ENCODE data around the gene ITGA7. TPM values are rescaled to one million over a fixed set of nuclear protein-coding genes. Genes with fewer than 3 reads are reported as not detected.
A peak's percentile ranks its signal among the peaks of the same experiment; 100 is the strongest.

The ITGA7 gene
- total and polyA plus RNA-seq, 9 donors, result 195 to 461 (median 375) TPM

GRCh38 chr12:55647027-55647426, 60.7 kb downstream of the ITGA7 start:
- no peaks in the 10 kb centered on the region for H3K9me3 ChIP-seq (replicated peaks; ENCODE audit: control insufficient read depth, low read depth, low read length)
- H3K27ac ChIP-seq (ENCODE audit: low read length), result peak overlapping the region; percentile 59
- no CpG with 5 or more reads among the region's 5 CpGs for WGBS (ENCODE audit: insufficient coverage)
- H3K4me1 ChIP-seq (ENCODE audit: control insufficient read depth, insufficient read depth, low read length), result peaks cover 17% of the 10 kb centered on the region
- DNase-seq, result no peak
- no peaks in the 10 kb centered on the region for H3K36me3 ChIP-seq (ENCODE audit: control insufficient read depth, insufficient read depth, low read length)
- no peak overlapping the region for H3K4me3 ChIP-seq (ENCODE audit: low read length)
- H3K27me3 ChIP-seq (ENCODE audit: control insufficient read depth, insufficient read depth, low read length), result no peaks in the 10 kb centered on the region

GRCh38 chr12:55644591-55644990, 63.1 kb downstream of the ITGA7 start:
- WGBS (ENCODE audit: insufficient coverage), result no CpG with 5 or more reads among the region's 1 CpG
- Histone ChIP-seq H3K27ac (ENCODE audit: low read length) (no peak overlapping the region), H3K36me3 (ENCODE audit: control insufficient read depth, insufficient read depth, low read length) (no peaks in the 10 kb centered on the region), H3K27me3 (ENCODE audit: control insufficient read depth, insufficient read depth, low read length) (no peaks in the 10 kb centered on the region), H3K4me1 (ENCODE audit: control insufficient read depth, insufficient read depth, low read length) (peaks cover 17% of the 10 kb centered on the region), H3K9me3 (replicated peaks; ENCODE audit: control insufficient read depth, low read depth, low read length) (no peaks in the 10 kb centered on the region), H3K4me3 (ENCODE audit: low read length) (no peak overlapping the region)
- DNase-seq, result no peak

GRCh38 chr12:55642669-55643068, 65.0 kb downstream of the ITGA7 start:
- Histone ChIP-seq H3K4me1 (ENCODE audit: control insufficient read depth, insufficient read depth, low read length) (peaks cover 17% of the 10 kb centered on the region), H3K9me3 (replicated peaks; ENCODE audit: control insufficient read depth, low read depth, low read length) (no peaks in the 10 kb centered on the region), H3K27ac (ENCODE audit: low read length) (no peak overlapping the region), H3K27me3 (ENCODE audit: control insufficient read depth, insufficient read depth, low read length) (no peaks in the 10 kb centered on the region), H3K36me3 (ENCODE audit: control insufficient read depth, insufficient read depth, low read length) (no peaks in the 10 kb centered on the region), H3K4me3 (ENCODE audit: low read length) (no peak overlapping the region)
- WGBS (ENCODE audit: insufficient coverage), result 61% methylated on average over 3 of the region's 7 CpGs
- DNase-seq, result no peak

GRCh38 chr12:55642267-55642666, 65.4 kb downstream of the ITGA7 start:
- DNase-seq, result peak; percentile 46

GRCh38 chr12:55641595-55641994, 66.1 kb downstream of the ITGA7 start:
- H3K4me1 ChIP-seq (ENCODE audit: control insufficient read depth, insufficient read depth, low read length), result peaks cover 9% of the 10 kb centered on the region
- no peak for DNase-seq
- WGBS (ENCODE audit: insufficient coverage), result 67% methylated on average over 5 of the region's 7 CpGs
- H3K27me3 ChIP-seq (ENCODE audit: control insufficient read depth, insufficient read depth, low read length), result no peaks in the 10 kb centered on the region
- no peak overlapping the region for H3K4me3 ChIP-seq (ENCODE audit: low read length)
- H3K36me3 ChIP-seq (ENCODE audit: control insufficient read depth, insufficient read depth, low read length), result no peaks in the 10 kb centered on the region
- H3K27ac ChIP-seq (ENCODE audit: low read length), result no peak overlapping the region
- no peaks in the 10 kb centered on the region for H3K9me3 ChIP-seq (replicated peaks; ENCODE audit: control insufficient read depth, low read depth, low read length)

More at GRCh38 chr12:55642267-55642666, 65.4 kb downstream of the ITGA7 start:
- Histone ChIP-seq H3K4me3 (ENCODE audit: low read length) (no peak overlapping the region), H3K9me3 (replicated peaks; ENCODE audit: control insufficient read depth, low read depth, low read length) (no peaks in the 10 kb centered on the region), H3K27me3 (ENCODE audit: control insufficient read depth, insufficient read depth, low read length) (no peaks in the 10 kb centered on the region), H3K27ac (ENCODE audit: low read length) (no peak overlapping the region), H3K4me1 (ENCODE audit: control insufficient read depth, insufficient read depth, low read length) (peaks cover 16% of the 10 kb centered on the region), H3K36me3 (ENCODE audit: control insufficient read depth, insufficient read depth, low read length) (no peaks in the 10 kb centered on the region)
- no CpG with 5 or more reads among the region's 2 CpGs for WGBS (ENCODE audit: insufficient coverage)

GRCh38 chr12:55637467-55637866, 70.2 kb downstream of the ITGA7 start:
- H3K4me1 ChIP-seq (ENCODE audit: control insufficient read depth, insufficient read depth, low read length), result no peaks in the 10 kb centered on the region
- H3K36me3 ChIP-seq (ENCODE audit: control insufficient read depth, insufficient read depth, low read length), result no peaks in the 10 kb centered on the region
- H3K4me3 ChIP-seq (ENCODE audit: low read length), result no peak overlapping the region
- DNase-seq, result no peak
- no peak overlapping the region for H3K27ac ChIP-seq (ENCODE audit: low read length)
- H3K9me3 ChIP-seq (replicated peaks; ENCODE audit: control insufficient read depth, low read depth, low read length), result no peaks in the 10 kb centered on the region
- H3K27me3 ChIP-seq (ENCODE audit: control insufficient read depth, insufficient read depth, low read length), result no peaks in the 10 kb centered on the region
- 92% methylated on average over 8 of the region's 15 CpGs for WGBS (ENCODE audit: insufficient coverage)

- no peaks in the 10 kb centered on the region for H3K4me1 ChIP-seq (ENCODE audit: control insufficient read depth, insufficient read depth, low read length)
- H3K9me3 ChIP-seq (replicated peaks; ENCODE audit: control insufficient read depth, low read depth, low read length), result no peaks in the 10 kb centered on the region
- H3K27ac ChIP-seq (ENCODE audit: low read length), result no peak within 1 kb of the TSS
- no peaks in the 10 kb centered on the region for H3K36me3 ChIP-seq (ENCODE audit: control insufficient read depth, insufficient read depth, low read length)
- no peak for DNase-seq
- 86% methylated on average over 6 of the region's 6 CpGs for WGBS (ENCODE audit: insufficient coverage)
- H3K4me3 ChIP-seq (ENCODE audit: low read length), result no peak within 1 kb of the TSS
- no peaks in the 10 kb centered on the region for H3K27me3 ChIP-seq (ENCODE audit: control insufficient read depth, insufficient read depth, low read length)
Observed at GRCh38 chr12:55636853-55637252, 70.9 kb downstream of the ITGA7 start, which contains the start of gene OR10P1. Gene OR10P1, plus strand, starts transcription at chr12:55636892. Its CDS starts 0 bp downstream, at chr12:55636892.

GRCh38 chr12:55636116-55636655, 71.5 kb downstream of the ITGA7 start:
- Histone ChIP-seq H3K4me1 (ENCODE audit: control insufficient read depth, insufficient read depth, low read length) (no peaks in the 10 kb centered on the region), H3K27ac (ENCODE audit: low read length) (no peak overlapping the region), H3K4me3 (ENCODE audit: low read length) (no peak overlapping the region), H3K36me3 (ENCODE audit: control insufficient read depth, insufficient read depth, low read length) (no peaks in the 10 kb centered on the region), H3K27me3 (ENCODE audit: control insufficient read depth, insufficient read depth, low read length) (no peaks in the 10 kb centered on the region), H3K9me3 (replicated peaks; ENCODE audit: control insufficient read depth, low read depth, low read length) (no peaks in the 10 kb centered on the region)
- 76% methylated on average over 5 of the region's 6 CpGs for WGBS (ENCODE audit: insufficient coverage)
- DNase-seq, result no peak

Other genes starting within 250 kb of the ITGA7 start
- not detected for gene OR6C70, start 237.8 kb downstream of the ITGA7 start, total RNA-seq
- not detected for gene OR6C70, start 237.8 kb downstream of the ITGA7 start, polyA plus RNA-seq (ENCODE audit: insufficient read depth in 1 of 8, insufficient read length in 8 of 8, low replicate concordance in 1 of 8)
- not detected for gene OR6C68, start 215.5 kb downstream of the ITGA7 start, total RNA-seq
- not detected for gene OR6C68, start 215.5 kb downstream of the ITGA7 start, polyA plus RNA-seq (ENCODE audit: insufficient read depth in 1 of 8, insufficient read length in 8 of 8, low replicate concordance in 1 of 8)
- not detected for gene OR6C4, start 158.3 kb downstream of the ITGA7 start, total RNA-seq
- gene OR6C4, start 158.3 kb downstream of the ITGA7 start, polyA plus RNA-seq (ENCODE audit: insufficient read depth in 1 of 8, insufficient read length in 8 of 8, low replicate concordance in 1 of 8), result under 1 TPM in 1 of 8 donors, not detected in 7; 0.12 TPM
- gene OR2AP1, start 135.4 kb downstream of the ITGA7 start, total RNA-seq, result not detected
- gene OR2AP1, start 135.4 kb downstream of the ITGA7 start, polyA plus RNA-seq (ENCODE audit: insufficient read depth in 1 of 8, insufficient read length in 8 of 8, low replicate concordance in 1 of 8), result not detected
- gene OR10P1, start 71.0 kb downstream of the ITGA7 start, total RNA-seq, result not detected
- gene OR10P1, start 71.0 kb downstream of the ITGA7 start, polyA plus RNA-seq (ENCODE audit: insufficient read depth in 1 of 8, insufficient read length in 8 of 8, low replicate concordance in 1 of 8), result under 1 TPM in 1 of 8 donors, not detected in 7; 0.34 TPM
- gene BLOC1S1, start 8.1 kb upstream of the ITGA7 start, total RNA-seq, result 135 TPM
- 100 to 1,000 TPM in 7 of 8 donors, 10 to 100 TPM in 1; 97.2 to 133 (median 115) TPM for gene BLOC1S1, start 8.1 kb upstream of the ITGA7 start, polyA plus RNA-seq (ENCODE audit: insufficient read depth in 1 of 8, insufficient read length in 8 of 8, low replicate concordance in 1 of 8)
- gene RDH5, start 12.5 kb upstream of the ITGA7 start, total RNA-seq, result 22.0 TPM
- gene RDH5, start 12.5 kb upstream of the ITGA7 start, polyA plus RNA-seq (ENCODE audit: insufficient read depth in 1 of 8, insufficient read length in 8 of 8, low replicate concordance in 1 of 8), result 10 to 100 TPM in 6 of 8 donors, 1 to 10 TPM in 2; 8.6 to 45.9 (median 17.9) TPM
- 905 TPM for gene CD63, start 21.1 kb upstream of the ITGA7 start, total RNA-seq
- 100 to 1,000 TPM; 751 to 916 (median 844) TPM for gene CD63, start 21.1 kb upstream of the ITGA7 start, polyA plus RNA-seq (ENCODE audit: insufficient read depth in 1 of 8, insufficient read length in 8 of 8, low replicate concordance in 1 of 8)
- gene GDF11, start 35.2 kb upstream of the ITGA7 start, total RNA-seq, result 4.5 TPM
- gene GDF11, start 35.2 kb upstream of the ITGA7 start, polyA plus RNA-seq (ENCODE audit: insufficient read depth in 1 of 8, insufficient read length in 8 of 8, low replicate concordance in 1 of 8), result 10 to 100 TPM in 6 of 8 donors, 1 to 10 TPM in 2; 8.3 to 12.4 (median 10.7) TPM
- 81.6 TPM for gene SARNP, start 109.8 kb upstream of the ITGA7 start, total RNA-seq
- 100 to 1,000 TPM in 1 of 8 donors, 10 to 100 TPM in 7; 66.6 to 104 (median 81.0) TPM for gene SARNP, start 109.8 kb upstream of the ITGA7 start, polyA plus RNA-seq (ENCODE audit: insufficient read depth in 1 of 8, insufficient read length in 8 of 8, low replicate concordance in 1 of 8)
- gene ORMDL2, start 110.1 kb upstream of the ITGA7 start, total RNA-seq, result 17.0 TPM
- gene ORMDL2, start 110.1 kb upstream of the ITGA7 start, polyA plus RNA-seq (ENCODE audit: insufficient read depth in 1 of 8, insufficient read length in 8 of 8, low replicate concordance in 1 of 8), result 10 to 100 TPM; 13.5 to 19.3 (median 17.4) TPM
- 25.1 TPM for gene DNAJC14, start 121.7 kb upstream of the ITGA7 start, total RNA-seq
- gene DNAJC14, start 121.7 kb upstream of the ITGA7 start, polyA plus RNA-seq (ENCODE audit: insufficient read depth in 1 of 8, insufficient read length in 8 of 8, low replicate concordance in 1 of 8), result 10 to 100 TPM; 17.3 to 25.9 (median 23.3) TPM
- gene MMP19, start 135.0 kb upstream of the ITGA7 start, total RNA-seq, result 2.7 TPM
- gene MMP19, start 135.0 kb upstream of the ITGA7 start, polyA plus RNA-seq (ENCODE audit: insufficient read depth in 1 of 8, insufficient read length in 8 of 8, low replicate concordance in 1 of 8), result 1 to 10 TPM; 1.0 to 2.9 (median 1.9) TPM
- 22.2 TPM for gene PYM1, start 220.0 kb upstream of the ITGA7 start, total RNA-seq
- 10 to 100 TPM; 22.1 to 26.8 (median 23.8) TPM for gene PYM1, start 220.0 kb upstream of the ITGA7 start, polyA plus RNA-seq (ENCODE audit: insufficient read depth in 1 of 8, insufficient read length in 8 of 8, low replicate concordance in 1 of 8)
- gene DGKA, start 223.3 kb upstream of the ITGA7 start, total RNA-seq, result 13.3 TPM
- gene DGKA, start 223.3 kb upstream of the ITGA7 start, polyA plus RNA-seq (ENCODE audit: insufficient read depth in 1 of 8, insufficient read length in 8 of 8, low replicate concordance in 1 of 8), result 10 to 100 TPM; 10.8 to 29.6 (median 15.7) TPM